H1 (cell line): ENCODE measurements around the gene DYNLT3. TPM values are rescaled to one million over a fixed set of nuclear protein-coding genes. Genes with fewer than 3 reads are reported as not detected.

ENCODE experiments used
- CTCF ChIA-PET: fragments of 300-600 bp; sonication (Branson Sonifier 250); formaldehyde crosslinking; loops from one replicate; lab custom pipeline; 2021; ENCODE audit not compliant: partially characterized antibody; lab: Charles Lee
- POLR2A ChIA-PET: fragments of 300-600 bp; sonication (Branson Sonifier 250); formaldehyde crosslinking; loops from one replicate; lab custom pipeline; 2021; ENCODE audit warnings: inconsistent platforms; ENCODE audit not compliant: partially characterized antibody; lab: Charles Lee
- DNase-seq, 2 experiments: peaks; one replicate each; pipeline versions ENCODE4 v3.0.0 to v3.0.0-alpha.2; 2010 to 2022; ENCODE audit warnings: low spot score in 2 of 2, low read depth in 1 of 2, mixed read lengths in 1 of 2
- FAIRE-seq: peaks from 2 replicates; lab custom pipeline; 2011; peaks lifted over from hg19 to GRCh38; lab: Jason Lieb, UNC
- H2AFZ ChIP-seq: 2 replicates; pipeline ENCODE4 v1.8.1; 2012; ENCODE audit warnings: low read length, inconsistent platforms
- H2AK5ac ChIP-seq: 2 replicates; pipeline ENCODE4 v1.6.1; 2013; ENCODE audit warnings: low read depth, low read length
- H2BK120ac ChIP-seq: replicated peaks from 2 replicates; pipeline ENCODE3; 2013; ENCODE audit warnings: low read depth, low read length, inconsistent platforms
- H2BK12ac ChIP-seq: 2 replicates; pipeline ENCODE4 v1.6.1; 2013; ENCODE audit warnings: low read depth, low read length
- H2BK15ac ChIP-seq: 2 replicates; pipeline ENCODE4 v1.6.1; 2013; ENCODE audit warnings: low read length
- H2BK20ac ChIP-seq: 2 replicates; pipeline ENCODE4 v1.6.1; 2013; ENCODE audit warnings: low read length
- H2BK5ac ChIP-seq: 2 replicates; pipeline ENCODE4 v1.6.1; 2013; ENCODE audit warnings: low read depth, low read length
- H3K14ac ChIP-seq: 2 replicates; pipeline ENCODE4 v1.6.1; 2013; ENCODE audit warnings: inconsistent platforms; ENCODE audit not compliant: insufficient read length
- H3K18ac ChIP-seq: 2 replicates; pipeline ENCODE4 v1.6.1; 2013; ENCODE audit warnings: low read length; ENCODE audit errors: extremely low read depth
- H3K23ac ChIP-seq: 2 replicates; pipeline ENCODE4 v1.6.1; 2013; ENCODE audit warnings: inconsistent platforms; ENCODE audit not compliant: insufficient read length
- H3K23me2 ChIP-seq: 2 replicates; pipeline ENCODE4 v1.6.1; 2013; ENCODE audit warnings: low read depth, low read length
- H3K27ac ChIP-seq: 2 replicates; pipeline ENCODE4 v1.6.1; 2011; ENCODE audit warnings: low read depth, low read length, inconsistent platforms
- H3K27me3 ChIP-seq, 4 experiments: replicated peaks in 1 of 4; 1 replicate in 1 of 4; 2 replicates in 3 of 4; pipeline versions ENCODE4 v1.6.1 to v1.8.1; 2011 to 2013; ENCODE audit warnings: low read length in 3 of 4, mild to moderate bottlenecking in 3 of 4, inconsistent platforms in 2 of 4, mixed read lengths in 2 of 4, moderate library complexity in 1 of 4; ENCODE audit not compliant: control insufficient read depth in 3 of 4, insufficient read depth in 3 of 4; ENCODE audit errors: extremely low read depth in 1 of 4
- H3K36me3 ChIP-seq, 4 experiments: 2 replicates each; pipeline versions ENCODE4 v1.6.1 to v1.8.1; 2011 to 2013; ENCODE audit warnings: mild to moderate bottlenecking in 4 of 4, low read length in 3 of 4, moderate library complexity in 2 of 4, control low read depth in 1 of 4, inconsistent platforms in 1 of 4; ENCODE audit not compliant: insufficient read depth in 4 of 4, control insufficient read depth in 2 of 4
- H3K4ac ChIP-seq: replicated peaks from 2 replicates; pipeline ENCODE3; 2013; ENCODE audit warnings: low read length, low read depth, mixed read lengths, inconsistent platforms; ENCODE audit not compliant: insufficient read length
- H3K4me1 ChIP-seq, 4 experiments: replicated peaks in 1 of 4; 1 replicate in 1 of 4; 2 replicates in 3 of 4; pipeline versions ENCODE4 v1.6.1 to v1.8.1; 2011 to 2013; ENCODE audit warnings: low read length in 3 of 4, inconsistent platforms in 2 of 4, mixed read lengths in 1 of 4; ENCODE audit not compliant: insufficient read depth in 4 of 4, control insufficient read depth in 3 of 4
- H3K4me2 ChIP-seq, 2 experiments: 2 replicates each; pipeline versions ENCODE4 v1.6.1 to v1.8.1; 2011 to 2013; ENCODE audit warnings: low read depth in 2 of 2, low read length in 2 of 2, control low read depth in 1 of 2, inconsistent platforms in 1 of 2, mild to moderate bottlenecking in 1 of 2; ENCODE audit not compliant: insufficient read depth in 1 of 2
- H3K4me3 ChIP-seq, 4 experiments: fragments of 200-600, 300-600 bp in 1 of 4; sonication (generic), shearing (Covaris generic), sonication (Bioruptor Twin) in 1 of 4; 2 replicates each; pipeline versions ENCODE4 v1.5.1 to v1.8.1; 2011 to 2016; ENCODE audit warnings: low read length in 4 of 4, low read depth in 3 of 4, control low read depth in 2 of 4, inconsistent platforms in 2 of 4, mild to moderate bottlenecking in 2 of 4, mixed read lengths in 1 of 4, moderate library complexity in 1 of 4; ENCODE audit not compliant: insufficient read depth in 2 of 4; ENCODE audit errors: extremely low read depth in 1 of 4
- H3K56ac ChIP-seq: replicated peaks from 2 replicates; pipeline ENCODE3; 2013; ENCODE audit warnings: low read depth, mild to moderate bottlenecking, mixed read lengths, low read length, inconsistent platforms; ENCODE audit not compliant: insufficient read length
- H3K79me1 ChIP-seq: 2 replicates; pipeline ENCODE4 v1.6.1; 2013; ENCODE audit warnings: low read depth, low read length, control low read depth
- H3K79me2 ChIP-seq, 2 experiments: 2 replicates each; pipeline versions ENCODE4 v1.6.1 to v1.8.1; 2012 to 2013; ENCODE audit warnings: low read length in 2 of 2, mild to moderate bottlenecking in 2 of 2, inconsistent platforms in 1 of 2; ENCODE audit not compliant: insufficient read depth in 2 of 2, control insufficient read depth in 1 of 2
- H3K9ac ChIP-seq, 4 experiments: replicated peaks in 1 of 4; 1 replicate in 1 of 4; 2 replicates in 3 of 4; pipeline versions ENCODE4 v1.6.1 to v1.8.1; 2011 to 2013; ENCODE audit warnings: low read depth in 3 of 4, low read length in 3 of 4, control low read depth in 2 of 4, mild to moderate bottlenecking in 2 of 4, moderate library complexity in 2 of 4, inconsistent platforms in 1 of 4; ENCODE audit errors: extremely low read depth in 1 of 4
- H3K9me3 ChIP-seq, 2 experiments: 2 replicates each; pipeline versions ENCODE4 v1.6.1 to v1.8.1; 2012 to 2013; ENCODE audit warnings: mild to moderate bottlenecking in 2 of 2, moderate library complexity in 2 of 2, control low read depth in 1 of 2, inconsistent platforms in 1 of 2, low read depth in 1 of 2, low read length in 1 of 2, mixed read lengths in 1 of 2; ENCODE audit not compliant: insufficient read depth in 2 of 2
- H4K20me1 ChIP-seq, 2 experiments: replicated peaks in 1 of 2; 2 replicates each; pipeline versions ENCODE3 to v1.8.1; 2011 to 2013; ENCODE audit warnings: inconsistent platforms in 2 of 2, low read length in 2 of 2, mild to moderate bottlenecking in 1 of 2; ENCODE audit not compliant: insufficient read depth in 2 of 2, control insufficient read depth in 1 of 2
- H4K5ac ChIP-seq: 2 replicates; pipeline ENCODE4 v1.6.1; 2013; ENCODE audit warnings: low read length, low read depth, mixed read lengths, inconsistent platforms; ENCODE audit not compliant: insufficient read length
- H4K8ac ChIP-seq: 2 replicates; pipeline ENCODE4 v1.8.0; 2013; ENCODE audit warnings: mild to moderate bottlenecking, moderate library complexity, low read length, inconsistent platforms; ENCODE audit not compliant: insufficient read depth; ENCODE audit errors: extremely low read depth
- H4K91ac ChIP-seq: replicated peaks from 2 replicates; pipeline ENCODE3; 2013; ENCODE audit warnings: low read length, mixed read lengths, inconsistent platforms; ENCODE audit not compliant: insufficient read length
- CREB1 ChIP-seq: IDR thresholded peaks from 2 replicates; pipeline ENCODE4 v1.6.1; 2012; ENCODE audit warnings: inconsistent platforms
- EP300 ChIP-seq, 2 experiments: IDR thresholded peaks; 1 replicate in 1 of 2; 2 replicates in 1 of 2; pipeline ENCODE4 v1.6.1; 2011 to 2012; ENCODE audit warnings: low read depth in 2 of 2, low read length in 2 of 2, mild to moderate bottlenecking in 2 of 2, borderline replicate concordance in 1 of 2, inconsistent platforms in 1 of 2, moderate library complexity in 1 of 2
- RAD21 ChIP-seq, 2 experiments: IDR thresholded peaks in 1 of 2; conservative IDR thresholded peaks in 1 of 2; 2 replicates each; pipeline ENCODE4 v1.6.1; 2011; ENCODE audit warnings: low read depth in 2 of 2, low read length in 2 of 2, improper control_type of control experiment in 1 of 2, inconsistent platforms in 1 of 2, mild to moderate bottlenecking in 1 of 2, moderate library complexity in 1 of 2
- SP4 ChIP-seq: IDR thresholded peaks from 2 replicates; pipeline ENCODE4 v1.6.1; 2012; ENCODE audit warnings: low read length, inconsistent platforms
- TBP ChIP-seq: IDR thresholded peaks from 2 replicates; pipeline ENCODE4 v1.6.1; 2011; ENCODE audit warnings: low read depth, low read length, improper control_type of control experiment
- WGBS, 2 experiments: shearing (Covaris generic) in 1 of 2; methylation state at CpG; one replicate each; pipeline versions ENCODE4 v1.1.6 to v1.1.7; 2013 to 2015; ENCODE audit warnings: low lambda C conversion rate in 2 of 2, mixed read lengths in 2 of 2, inconsistent platforms in 1 of 2, low coverage in 1 of 2, missing lambda C conversion rate in 1 of 2; ENCODE audit not compliant: insufficient replicate concordance in 2 of 2, insufficient coverage in 1 of 2, insufficient read length in 1 of 2; ENCODE audit errors: extremely low coverage in 1 of 2, missing lambda C conversion rate in 1 of 2; 5-methylcytosine and 5-hydroxymethylcytosine counted together
- polyA plus RNA-seq, 7 experiments: library from polyadenylated mRNA; depleted of rRNA in 3 of 7; stranded (reverse) in 5 of 7; unstranded in 2 of 7; fragments of >200 nt in 5 of 7; fragments of 200-250 nt in 2 of 7; gene quantifications; 1 replicate in 5 of 7; 2 replicates in 1 of 7; 4 replicates in 1 of 7; pipeline versions ENCODE4 v1.2.1 to v1.2.3, GENCODE V29; 2011 to 2013; ENCODE audit warnings: missing spikeins in 2 of 7, mixed read lengths in 2 of 7
- total RNA-seq: library from RNA; stranded (reverse); fragmentation: NEBNext Ultra II Directional; extraction: Animal tissue kit (Norgen Biotek cat#: 25700); gene quantifications from 2 replicates; pipeline ENCODE4 v1.2.1, GENCODE V29; 2021

DYNLT3 gene
- total and polyA plus RNA-seq, 2 of the 8 experiments (the other 6 are each of a cell fraction or from before 2014, with no cell fraction given) = 2.3 to 3.5 TPM

- FAIRE-seq = no peak
- H4K20me1 ChIP-seq = no peaks in the 10 kb centered on the region
- H3K4me3 ChIP-seq = no peak overlapping the region
- H2BK20ac ChIP-seq = no peak overlapping the region
- no peaks in the 10 kb centered on the region for H3K23me2 ChIP-seq
- no peak overlapping the region for H3K4ac ChIP-seq
- H2AFZ ChIP-seq = no peak overlapping the region
- no peaks in the 10 kb centered on the region for H3K79me2 ChIP-seq
- H3K23ac ChIP-seq = no peak overlapping the region
- no peak overlapping the region for H2BK12ac ChIP-seq
- no peak overlapping the region for H3K4me2 ChIP-seq
- H3K36me3 ChIP-seq = no peaks in the 10 kb centered on the region
- H4K91ac ChIP-seq = no peak overlapping the region
- H4K5ac ChIP-seq = no peak overlapping the region
- no peaks in the 10 kb centered on the region for H3K9me3 ChIP-seq
- no peak overlapping the region for H4K8ac ChIP-seq
- no peak overlapping the region for H3K18ac ChIP-seq
- ChIA-PET POLR2A (no interaction called here), CTCF (no interaction called here)
- H3K79me1 ChIP-seq = no peaks in the 10 kb centered on the region
- H3K27ac ChIP-seq = no peak overlapping the region
- TF ChIP-seq RAD21 (IDR thresholded peaks at IDR 0.05 in 1 of 2, conservative IDR thresholded peaks at IDR 0.05 in 1 of 2; ENCODE audit: low read depth in 2 of 2, low read length in 2 of 2) = no peak
- TF ChIP-seq TBP = no peak
- no peak for TF ChIP-seq SP4
- no peak for TF ChIP-seq CREB1
- no peak for TF ChIP-seq EP300 (IDR thresholded peaks at IDR 0.05; ENCODE audit: borderline replicate concordance in 1 of 2, low read depth in 2 of 2, low read length in 2 of 2)
- 97% methylated on average over 2 of the region's 2 CpGs; no CpG with 5 or more reads in 1 of the 2 experiments for WGBS, 2 experiments
- no peak overlapping the region for H2BK120ac ChIP-seq
- no peak for DNase-seq
- H3K14ac ChIP-seq = no peak overlapping the region
- H3K4me1 ChIP-seq = no peaks in the 10 kb centered on the region
- H3K9ac ChIP-seq = no peak overlapping the region
- no peak overlapping the region for H2BK15ac ChIP-seq
- H3K56ac ChIP-seq = no peak overlapping the region
- H2BK5ac ChIP-seq = no peak overlapping the region
- no peak overlapping the region for H2AK5ac ChIP-seq
- H3K27me3 ChIP-seq = no peaks in the 10 kb centered on the region
These were observed 29.3 kb downstream of the DYNLT3 start for GRCh38 chrX:37818031-37818430.
